Right cardiac atrium (tissue), 5 donors: ENCODE measurements around the gene NKD2. TPM values are rescaled to one million over a fixed set of nuclear protein-coding genes. Genes with fewer than 3 reads are reported as not detected.

Experiments used
- ATAC-seq, 2 donors: fragments of 200-7000 bp; cut with Tn5 transposase; one replicate each; pipeline versions ENCODE4 v1.8.0 to v1.9.1; 2020; ENCODE audit warnings: moderate library complexity in 2 of 2, mild to moderate bottlenecking in 1 of 2
- DNase-seq, 3 donors: peaks; one replicate each; pipeline ENCODE4 v3.0.0-alpha.2; 2020
- H3K27ac ChIP-seq: one replicate; pipeline ENCODE4 v1.5.1; 2013; ENCODE audit warnings: mild to moderate bottlenecking, low read length, control low read depth, moderate library complexity
- H3K27me3 ChIP-seq: one replicate; pipeline ENCODE4 v1.6.1; 2013; ENCODE audit not compliant: control insufficient read depth, insufficient read depth
- H3K4me1 ChIP-seq: one replicate; pipeline ENCODE4 v1.6.1; 2013; ENCODE audit warnings: low read length; ENCODE audit not compliant: control insufficient read depth, insufficient read depth
- H3K4me3 ChIP-seq: one replicate; pipeline ENCODE4 v1.5.1; 2013; ENCODE audit warnings: low read length, control low read depth
- H3K9me3 ChIP-seq: one replicate; pipeline ENCODE4 v1.6.1; 2013; ENCODE audit warnings: low read length; ENCODE audit not compliant: control insufficient read depth
- WGBS: extraction: QIAGEN DNeasy Blood & Tissue Kit; methylation state at CpG from one replicate; pipeline ENCODE4 v1.1.7; 2013; 5-methylcytosine and 5-hydroxymethylcytosine counted together
- intact Hi-C, 4 donors: fragments of 100-400 bp; cut with DNase I; formaldehyde crosslinking; loops; one replicate each; pipeline versions ENCODE4 v1.11.0 to v1.14.0; 2022 to 2023
- polyA plus RNA-seq: library from polyadenylated mRNA; stranded (reverse); fragments of 200-250 nt; gene quantifications from one replicate; pipeline ENCODE4 v1.2.3, GENCODE V29; 2013
- total RNA-seq, 4 donors: library from RNA; stranded (reverse); fragmentation: NEBNext Ultra II Directional; extraction: Animal tissue kit (Norgen Biotek cat#: 25700); gene quantifications; one replicate each; pipeline ENCODE4 v1.2.1, GENCODE V29; 2021
- donor health status: healthy with polysubstance abuse.
- donor health status: DM: no; HTN: yes; CAD: no.
- donor health status: DM: no; HTN: no; CAD: no.
- donor health status: DM: no; HTN: yes; CAD: no; lungs with severe emphysema.
- donor health status: DM: yes; HTN: yes; CAD: no.

NKD2 gene
- total and polyA plus RNA-seq, 5 donors = 1.9 to 8.6 (median 2.6) TPM

GRCh38 chr5:1001406-1002270 is 7.0 kb upstream of the NKD2 start:
- 84% methylated on average over 19 of the region's 19 CpGs for WGBS

GRCh38 chr5:1002271-1002546 is 6.4 kb upstream of the NKD2 start:
- ATAC-seq (no peak), DNase-seq (no peak)
- intact Hi-C loops = loop anchor here in 3 of 4 donors (5.0 to 10.0 kb wide), 3 partner anchors 125 to 143 kb away; no protein-coding TSS in a partner anchor
- H3K27ac ChIP-seq = no peak overlapping the region
- 71% methylated on average over 4 of the region's 4 CpGs for WGBS
- H3K4me1 ChIP-seq = peaks cover 6% of the 10 kb centered on the region
- no peak overlapping the region for H3K4me3 ChIP-seq
- H3K27me3 ChIP-seq = no peaks in the 10 kb centered on the region
- H3K9me3 ChIP-seq = no peaks in the 10 kb centered on the region

More at GRCh38 chr5:1001406-1002270, 7.0 kb upstream of the NKD2 start:
- Histone ChIP-seq H3K9me3 (no peaks in the 10 kb centered on the region), H3K27ac (no peak overlapping the region), H3K4me3 (no peak overlapping the region), H3K4me1 (peaks cover 6% of the 10 kb centered on the region), H3K27me3 (no peaks in the 10 kb centered on the region)
- ATAC-seq (no peak), DNase-seq (peak in 1 of 3 donors; percentile 37)
- intact Hi-C loops = loop anchor here in 3 of 4 donors (5.0 to 10.0 kb wide), 3 partner anchors 126 to 143 kb away; no protein-coding TSS in a partner anchor

GRCh38 chr5:1002836-1003235 is 5.8 kb upstream of the NKD2 start:
- 92% methylated on average over 12 of the region's 13 CpGs for WGBS
- Histone ChIP-seq H3K4me3 (no peak overlapping the region), H3K4me1 (peaks cover 3% of the 10 kb centered on the region), H3K27me3 (no peaks in the 10 kb centered on the region), H3K9me3 (no peaks in the 10 kb centered on the region), H3K27ac (no peak overlapping the region)
- DNase-seq = peak in 1 of 3 donors; percentile 51
- ATAC-seq = no peak
- intact Hi-C loops = loop anchor here in 3 of 4 donors (5.0 to 10.0 kb wide), 3 partner anchors 124 to 142 kb away; no protein-coding TSS in a partner anchor

GRCh38 chr5:1003296-1003937 is 5.2 kb upstream of the NKD2 start:
- no peak for ATAC-seq
- intact Hi-C loops = loop anchor here in 3 of 4 donors (5.0 to 10.0 kb wide), 3 partner anchors 124 to 141 kb away; no protein-coding TSS in a partner anchor
- peak in 1 of 3 donors; percentile 65 for DNase-seq
- Histone ChIP-seq H3K4me3 (no peak overlapping the region), H3K27ac (no peak overlapping the region), H3K27me3 (no peaks in the 10 kb centered on the region), H3K9me3 (no peaks in the 10 kb centered on the region), H3K4me1 (peaks cover 3% of the 10 kb centered on the region)
- 67% methylated on average over 21 of the region's 21 CpGs for WGBS

- peak overlapping the region; percentile 16 for H3K27ac ChIP-seq
- ATAC-seq = peak; percentile 81 to 82
Observed at GRCh38 chr5:1004461-1005248, 3.9 kb upstream of the NKD2 start.

GRCh38 chr5:1005249-1005851 is 3.3 kb upstream of the NKD2 start:
- Histone ChIP-seq H3K4me1 (peaks cover 3% of the 10 kb centered on the region), H3K9me3 (no peaks in the 10 kb centered on the region), H3K27me3 (no peaks in the 10 kb centered on the region), H3K27ac (no peak overlapping the region), H3K4me3 (peak overlapping the region; percentile 54)
- intact Hi-C loops = loop anchor here in 3 of 4 donors (5.0 to 10.0 kb wide), 3 partner anchors 129 to 139 kb away; no protein-coding TSS in a partner anchor
- ATAC-seq (no peak), DNase-seq (peak in 1 of 3 donors; percentile 9)
- WGBS = 40% methylated on average over 47 of the region's 47 CpGs

More at GRCh38 chr5:1004461-1005248, 3.9 kb upstream of the NKD2 start:
- Histone ChIP-seq H3K27me3 (no peaks in the 10 kb centered on the region), H3K4me3 (peak overlapping the region; percentile 54), H3K4me1 (peaks cover 3% of the 10 kb centered on the region), H3K9me3 (no peaks in the 10 kb centered on the region)
- intact Hi-C loops = loop anchor here (5.0 to 10.0 kb wide), 4 partner anchors 123 to 140 kb away; no protein-coding TSS in a partner anchor
- DNase-seq = peak; percentile 88 to 96 (median 95)
- WGBS = 2% methylated on average over 88 of the region's 88 CpGs

GRCh38 chr5:1005904-1006655 is 2.5 kb upstream of the NKD2 start:
- intact Hi-C loops = loop anchor here in 3 of 4 donors (5.0 to 10.0 kb wide), 3 partner anchors 129 to 139 kb away; no protein-coding TSS in a partner anchor
- Histone ChIP-seq H3K9me3 (no peaks in the 10 kb centered on the region), H3K4me1 (peaks cover 3% of the 10 kb centered on the region), H3K4me3 (no peak overlapping the region), H3K27ac (no peak overlapping the region), H3K27me3 (no peaks in the 10 kb centered on the region)
- ATAC-seq (no peak), DNase-seq (peak in 2 of 3 donors; percentile 14 to 36)
- 93% methylated on average over 13 of the region's 13 CpGs for WGBS

GRCh38 chr5:1006656-1007071 is 1.9 kb upstream of the NKD2 start:
- ATAC-seq (no peak), DNase-seq (peak in 1 of 3 donors; percentile 30)
- intact Hi-C loops = loop anchor here in 3 of 4 donors (5.0 to 10.0 kb wide), 3 partner anchors 128 to 138 kb away; no protein-coding TSS in a partner anchor
- Histone ChIP-seq H3K27ac (no peak overlapping the region), H3K27me3 (no peaks in the 10 kb centered on the region), H3K4me1 (peaks cover 3% of the 10 kb centered on the region), H3K9me3 (no peaks in the 10 kb centered on the region), H3K4me3 (no peak overlapping the region)
- WGBS = 95% methylated on average over 5 of the region's 5 CpGs

GRCh38 chr5:1007221-1007680 is 1.4 kb upstream of the NKD2 start:
- intact Hi-C loops = loop anchor here in 3 of 4 donors (5.0 to 10.0 kb wide), 3 partner anchors 128 to 138 kb away; no protein-coding TSS in a partner anchor
- no peaks in the 10 kb centered on the region for H3K9me3 ChIP-seq
- H3K4me3 ChIP-seq = no peak overlapping the region
- H3K4me1 ChIP-seq = peaks cover 3% of the 10 kb centered on the region
- peak in 2 of 3 donors; percentile 46 to 47 for DNase-seq
- no peak overlapping the region for H3K27ac ChIP-seq
- no peak for ATAC-seq
- 86% methylated on average over 17 of the region's 17 CpGs for WGBS
- no peaks in the 10 kb centered on the region for H3K27me3 ChIP-seq
